Liver (tissue), 3 donors: Measurements from ENCODE around the gene CERKL.

Source experiments
- ATF3 ChIP-seq: IDR thresholded peaks from 2 replicates; pipeline ENCODE4 v1.6.1; 2016; ENCODE audit warnings: antibody characterized with exemption
- CTCF ChIP-seq: fragments of 150-350 bp; IDR thresholded peaks from 2 replicates; pipeline ENCODE4 v1.5.1; 2017; ENCODE audit warnings: improper control_type of control experiment, low read depth, low read length; ENCODE audit not compliant: missing input control
- EGR1 ChIP-seq, 2 donors: IDR thresholded peaks; 2 replicates each; pipeline ENCODE4 v1.6.1; 2016 to 2018; ENCODE audit warnings: antibody characterized with exemption in 2 of 2, low read depth in 2 of 2
- FOXA1 ChIP-seq: IDR thresholded peaks from 2 replicates; pipeline ENCODE4 v1.6.1; 2016; ENCODE audit warnings: antibody characterized with exemption
- GABPA ChIP-seq, 2 donors: IDR thresholded peaks in 1 of 2; conservative IDR thresholded peaks in 1 of 2; 2 replicates each; pipeline ENCODE4 v1.6.1; 2016; ENCODE audit warnings: antibody characterized with exemption in 2 of 2, mild to moderate bottlenecking in 1 of 2, moderate library complexity in 1 of 2
- HNF4G ChIP-seq: IDR thresholded peaks from 2 replicates; pipeline ENCODE4 v1.6.1; 2016; ENCODE audit warnings: antibody characterized with exemption
- JUND ChIP-seq, 2 donors: IDR thresholded peaks; 2 replicates each; pipeline ENCODE4 v1.6.1; 2016; ENCODE audit warnings: antibody characterized with exemption in 2 of 2
- MAX ChIP-seq: IDR thresholded peaks from 2 replicates; pipeline ENCODE4 v1.6.1; 2016; ENCODE audit warnings: antibody characterized with exemption
- RAD21 ChIP-seq, 2 donors: IDR thresholded peaks; 2 replicates each; pipeline ENCODE4 v1.6.1; 2016; ENCODE audit warnings: antibody characterized with exemption in 2 of 2, mild to moderate bottlenecking in 2 of 2
- REST ChIP-seq: IDR thresholded peaks from 2 replicates; pipeline ENCODE4 v1.6.1; 2016; ENCODE audit warnings: antibody characterized with exemption, mild to moderate bottlenecking
- RXRA ChIP-seq, 2 donors: IDR thresholded peaks; 2 replicates each; pipeline ENCODE4 v1.6.1; 2017 to 2018; ENCODE audit warnings: antibody characterized with exemption in 2 of 2, mild to moderate bottlenecking in 1 of 2
- SP1 ChIP-seq: IDR thresholded peaks from 2 replicates; pipeline ENCODE4 v1.6.1; 2018; ENCODE audit warnings: antibody characterized with exemption, mild to moderate bottlenecking
- TAF1 ChIP-seq: conservative IDR thresholded peaks from 2 replicates; pipeline ENCODE4 v1.6.1; 2016; ENCODE audit warnings: antibody characterized with exemption, mild to moderate bottlenecking
- YY1 ChIP-seq: IDR thresholded peaks from 2 replicates; pipeline ENCODE4 v1.6.1; 2016; ENCODE audit warnings: antibody characterized with exemption, mild to moderate bottlenecking
- donor health status: healthy.
- donor health status: healthy.

GRCh38 chr2:181578829-181579228 is 78.1 kb downstream of the CERKL start:
- no peak for TF ChIP-seq RAD21 (IDR thresholded peaks at IDR 0.05)
- TF ChIP-seq ATF3, result no peak
- TF ChIP-seq CTCF, result no peak
- TF ChIP-seq RXRA (IDR thresholded peaks at IDR 0.05), result no peak
- no peak for TF ChIP-seq SP1
- TF ChIP-seq FOXA1, result no peak
- no peak for TF ChIP-seq MAX
- TF ChIP-seq YY1, result no peak
- no peak for TF ChIP-seq REST
- TF ChIP-seq JUND (IDR thresholded peaks at IDR 0.05), result no peak
- TF ChIP-seq EGR1 (IDR thresholded peaks at IDR 0.05; ENCODE audit: low read depth in 2 of 2), result no peak
- no peak for TF ChIP-seq GABPA (IDR thresholded peaks at IDR 0.05 in 1 of 2, conservative IDR thresholded peaks at IDR 0.05 in 1 of 2)
- TF ChIP-seq TAF1, result no peak
- no peak for TF ChIP-seq HNF4G
